Measurements from ENCODE around the gene RGS10. TPM values are rescaled to one million over a fixed set of nuclear protein-coding genes. Genes with fewer than 3 reads are reported as not detected.
A peak's percentile ranks its signal among the peaks of the same experiment; 100 is the strongest.

RGS10 gene
- total and polyA plus RNA-seq, 12 donors: 9.5 to 28.1 (median 15.7) TPM

DNA sequence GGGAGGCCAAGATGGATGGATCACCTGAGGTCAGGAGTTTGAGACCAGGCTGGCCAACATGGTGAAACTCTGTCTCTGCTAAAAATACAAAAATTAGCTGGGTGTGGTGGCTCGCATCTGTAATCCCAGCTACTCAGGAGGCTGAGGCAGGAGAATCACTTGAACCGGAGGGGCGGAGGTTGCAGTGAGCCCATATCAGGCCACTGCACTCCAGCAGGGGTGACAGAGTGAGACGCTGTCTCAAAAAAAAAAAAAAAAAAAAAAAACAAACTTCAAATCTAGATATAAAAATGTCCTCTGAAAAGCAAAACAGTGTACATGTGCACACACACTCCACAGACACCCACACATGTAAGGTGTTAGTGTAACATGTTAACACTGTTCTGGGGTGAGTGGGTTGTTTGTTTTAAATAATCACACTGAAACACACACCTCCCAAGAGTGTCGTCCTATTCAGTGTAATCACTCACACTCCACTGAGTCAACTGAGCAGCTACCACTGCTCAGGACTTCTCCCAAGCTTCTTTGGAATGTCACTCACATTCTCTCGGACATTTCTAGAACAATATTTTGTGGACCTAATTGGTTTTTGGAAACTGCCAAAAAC lies 12.8 kb upstream of the RGS10 start:
- no peaks in the 10 kb centered on the region for H3K4me1 ChIP-seq (replicated peaks in 1 of 2)
- no peaks in the 10 kb centered on the region for H3K27me3 ChIP-seq
- no peaks in the 10 kb centered on the region for H3K9me3 ChIP-seq (replicated peaks in 1 of 3)
- DNase-seq: no peak
- 87 to 94% (median 91%) methylated on average over 6 of the region's 6 CpGs for WGBS, 4 donors
- no peak overlapping the region for H3K27ac ChIP-seq
- TF ChIP-seq, protein P1, sequence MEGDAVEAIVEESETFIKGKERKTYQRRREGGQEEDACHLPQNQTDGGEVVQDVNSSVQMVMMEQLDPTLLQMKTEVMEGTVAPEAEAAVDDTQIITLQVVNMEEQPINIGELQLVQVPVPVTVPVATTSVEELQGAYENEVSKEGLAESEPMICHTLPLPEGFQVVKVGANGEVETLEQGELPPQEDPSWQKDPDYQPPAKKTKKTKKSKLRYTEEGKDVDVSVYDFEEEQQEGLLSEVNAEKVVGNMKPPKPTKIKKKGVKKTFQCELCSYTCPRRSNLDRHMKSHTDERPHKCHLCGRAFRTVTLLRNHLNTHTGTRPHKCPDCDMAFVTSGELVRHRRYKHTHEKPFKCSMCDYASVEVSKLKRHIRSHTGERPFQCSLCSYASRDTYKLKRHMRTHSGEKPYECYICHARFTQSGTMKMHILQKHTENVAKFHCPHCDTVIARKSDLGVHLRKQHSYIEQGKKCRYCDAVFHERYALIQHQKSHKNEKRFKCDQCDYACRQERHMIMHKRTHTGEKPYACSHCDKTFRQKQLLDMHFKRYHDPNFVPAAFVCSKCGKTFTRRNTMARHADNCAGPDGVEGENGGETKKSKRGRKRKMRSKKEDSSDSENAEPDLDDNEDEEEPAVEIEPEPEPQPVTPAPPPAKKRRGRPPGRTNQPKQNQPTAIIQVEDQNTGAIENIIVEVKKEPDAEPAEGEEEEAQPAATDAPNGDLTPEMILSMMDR (IDR thresholded peaks at IDR 0.05): no peak
- H3K36me3 ChIP-seq (replicated peaks in 1 of 2): no peaks in the 10 kb centered on the region
- no peak overlapping the region for H3K4me3 ChIP-seq
- intact Hi-C loops (cut with DNase I): no loop called here

DNA sequence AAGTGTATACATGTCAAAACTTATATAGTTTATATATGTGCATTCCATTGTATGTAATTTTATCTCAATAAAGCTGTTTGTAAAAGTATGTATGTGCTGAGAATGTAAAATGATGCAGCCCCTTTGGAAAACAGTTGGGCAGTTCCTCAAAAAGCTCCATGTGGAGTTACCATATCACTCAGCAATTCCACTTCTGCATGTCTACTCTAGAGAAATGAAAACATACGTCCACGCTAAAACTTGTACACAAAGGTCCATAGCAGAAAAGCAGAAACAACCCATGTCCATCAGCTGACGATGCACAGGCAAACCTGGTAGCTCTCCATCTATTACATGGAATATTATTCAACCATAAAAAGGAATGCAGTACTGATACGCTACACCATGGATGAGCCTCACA lies 8.3 kb upstream of the RGS10 start:
- Histone ChIP-seq H3K4me3 (no peak overlapping the region), H3K27me3 (peaks cover 7% of the 10 kb centered on the region), H3K4me1 (replicated peaks in 1 of 2) (no peaks in the 10 kb centered on the region), H3K9me3 (replicated peaks in 1 of 3) (no peaks in the 10 kb centered on the region), H3K27ac (no peak overlapping the region), H3K36me3 (replicated peaks in 1 of 2) (no peaks in the 10 kb centered on the region)
- intact Hi-C loops (cut with DNase I): no loop called here
- DNase-seq: no peak
- WGBS, 4 donors: 65 to 81% (median 79%) methylated on average over 4 of the region's 4 CpGs
- no peak for TF ChIP-seq POLR2A (IDR thresholded peaks at IDR 0.05)
- TF ChIP-seq, protein P1 (IDR thresholded peaks at IDR 0.05): no peak

DNA sequence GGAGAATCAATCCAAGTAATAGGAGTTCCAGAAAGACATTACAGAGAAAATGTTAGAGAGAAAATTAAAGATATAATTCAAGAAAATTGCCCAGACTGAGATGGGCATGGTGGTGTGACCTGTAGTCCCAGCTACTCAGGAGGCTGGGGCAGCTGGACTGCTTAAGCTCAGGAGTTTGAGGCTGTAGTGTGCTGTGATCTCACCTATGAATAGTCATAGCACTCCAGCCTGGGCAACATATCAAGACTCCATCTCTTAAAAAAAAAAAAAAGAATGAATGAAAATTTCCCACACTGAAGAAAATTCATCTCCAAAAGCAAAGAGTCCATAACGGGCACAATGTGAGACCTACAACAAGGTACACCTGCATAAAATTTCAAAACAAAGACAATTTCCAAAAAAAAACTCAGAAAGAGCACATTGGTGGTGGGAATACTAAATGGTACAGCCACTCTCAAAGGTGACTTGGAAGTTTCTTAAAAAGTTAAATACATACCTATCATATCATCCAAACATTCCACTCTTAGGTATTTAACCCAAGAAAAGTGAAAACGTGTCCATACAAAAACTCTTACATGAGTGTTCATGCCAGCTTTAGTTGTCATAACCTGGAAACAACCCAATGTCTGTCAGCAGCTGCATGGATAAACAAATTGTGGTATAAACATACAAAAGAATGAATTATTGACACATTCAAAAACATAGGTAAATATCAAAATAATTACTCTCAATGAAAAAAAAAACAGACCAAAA lies 6.9 kb upstream of the RGS10 start:
- Histone ChIP-seq H3K9me3 (replicated peaks in 1 of 3) (no peaks in the 10 kb centered on the region), H3K36me3 (replicated peaks in 1 of 2) (no peaks in the 10 kb centered on the region), H3K4me1 (replicated peaks in 1 of 2) (no peaks in the 10 kb centered on the region), H3K27me3 (peaks cover 7% of the 10 kb centered on the region), H3K4me3 (no peak overlapping the region), H3K27ac (no peak overlapping the region)
- intact Hi-C loops (cut with DNase I): no loop called here
- TF ChIP-seq POLR2A (IDR thresholded peaks at IDR 0.05): no peak
- TF ChIP-seq, protein P1 (IDR thresholded peaks at IDR 0.05): no peak
- no peak for DNase-seq
- 48 to 67% (median 56%) methylated on average over 2 of the region's 2 CpGs for WGBS, 4 donors

- Histone ChIP-seq H3K27ac (no peak overlapping the region), H3K27me3 (peaks cover 7% of the 10 kb centered on the region), H3K4me1 (replicated peaks in 1 of 2) (peaks cover 8 to 10% of the 10 kb centered on the region in 2 donors), H3K36me3 (replicated peaks in 1 of 2) (no peaks in the 10 kb centered on the region), H3K4me3 (no peak overlapping the region), H3K9me3 (replicated peaks in 1 of 3) (no peaks in the 10 kb centered on the region)
- TF ChIP-seq, protein P1 (IDR thresholded peaks at IDR 0.05): no peak
- TF ChIP-seq POLR2A (IDR thresholded peaks at IDR 0.05): no peak
- intact Hi-C loops (cut with DNase I): no loop called here
- 48 to 76% (median 56%) methylated on average over 2 to 3 of the region's 3 CpGs for WGBS, 4 donors
- peak in 1 of 7 donors; percentile 45 for DNase-seq
Measured at GRCh38 chr10:119546009-119546408, 3.5 kb upstream of the RGS10 start.
